ENCODE results near the gene TMEM72. TPM values are rescaled to one million over a fixed set of nuclear protein-coding genes. Genes with fewer than 3 reads are reported as not detected.

TMEM72 gene
- not detected in 2 replicates for total RNA-seq

GRCh38 chr10:44911081-44911540 lies at the start of gene TMEM72:
Gene TMEM72, plus strand, starts transcription at chr10:44911337. Its CDS starts 176 bp downstream, at chr10:44911513.

GRCh38 chr10:44959247-44960087 lies 48.3 kb downstream of the TMEM72 start, which contains the start of gene RASSF4:
Gene RASSF4, plus strand, starts transcription at chr10:44959802. Its CDS starts 10,401 bp downstream, at chr10:44970203.

GRCh38 chr10:44978570-44979280 lies 67.6 kb downstream of the TMEM72 start, which contains the start of gene DEPP1:
Gene DEPP1, minus strand, starts transcription at chr10:44978809. Its CDS starts 779 bp downstream, at chr10:44978030.

Other genes with a start within 250 kb of the TMEM72 start
- 3.0 and 3.7 TPM in 2 replicates for gene RASSF4, start 48.5 kb downstream of the TMEM72 start, total RNA-seq
- 3.6 and 14.4 TPM in 2 replicates for gene DEPP1, start 67.5 kb downstream of the TMEM72 start, total RNA-seq
- gene ZNF22, start 89.6 kb downstream of the TMEM72 start, total RNA-seq: 10.5 and 19.2 TPM in 2 replicates